NCI-H460 (cell line): ENCODE data around the gene ZMYM4. TPM values are rescaled to one million over a fixed set of nuclear protein-coding genes. Genes with fewer than 3 reads are reported as not detected.

Experiments
- DNase-seq: peaks from one replicate; pipeline ENCODE4 v3.0.0-alpha.2; 2016; ENCODE audit warnings: low read depth; ENCODE audit errors: extremely low read depth
- total RNA-seq: library from RNA; depleted of rRNA; stranded (reverse); fragments of >200 nt; shearing (Covaris generic); gene quantifications from 2 replicates; pipeline ENCODE4 v1.2.3, GENCODE V29; 2014

ZMYM4 gene
- total RNA-seq, 1 experiment from 2014 or later = 24.9 TPM

DNA sequence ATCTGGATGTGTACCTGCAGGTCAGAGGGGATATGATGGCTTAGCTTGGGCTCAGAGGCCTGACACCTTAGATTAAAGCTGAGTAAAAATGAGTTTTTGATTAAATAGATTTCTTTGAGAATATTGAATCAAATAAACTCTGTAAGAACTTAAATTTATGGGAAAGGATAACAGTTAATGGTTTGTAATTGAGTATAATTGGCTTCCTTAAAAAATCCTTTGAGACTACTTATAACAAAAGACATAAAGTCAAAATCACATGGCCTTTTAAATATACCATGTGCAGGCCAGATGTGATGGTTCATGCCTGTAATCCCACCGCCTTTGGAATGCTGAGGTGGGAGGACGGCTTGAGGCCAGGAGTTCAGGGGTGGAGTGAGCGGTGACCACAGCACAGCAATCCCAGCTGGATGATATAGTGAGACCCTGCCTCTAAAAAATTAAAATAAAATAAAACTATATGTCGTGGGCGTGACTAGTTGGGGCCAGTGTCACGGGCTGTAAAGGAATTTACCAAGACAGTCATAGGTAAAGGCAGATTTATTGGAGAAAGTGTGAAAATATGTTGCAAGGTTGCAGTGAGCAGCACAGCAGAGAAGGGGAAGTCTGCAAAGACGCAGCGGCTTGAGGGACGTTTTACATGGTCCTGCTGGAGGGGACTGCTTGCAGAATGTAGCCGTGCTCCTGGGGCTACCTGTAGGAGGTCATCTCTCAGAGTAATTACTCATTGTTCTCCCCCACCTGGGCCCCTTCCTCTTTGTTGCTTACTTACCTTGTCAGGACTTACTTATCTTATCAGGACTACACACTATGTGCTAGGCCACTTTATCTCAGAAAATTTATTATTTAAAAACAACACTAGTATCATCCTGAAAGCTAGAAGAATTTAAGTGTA lies 122.3 kb downstream of the ZMYM4 start:
- no peak for DNase-seq

DNA sequence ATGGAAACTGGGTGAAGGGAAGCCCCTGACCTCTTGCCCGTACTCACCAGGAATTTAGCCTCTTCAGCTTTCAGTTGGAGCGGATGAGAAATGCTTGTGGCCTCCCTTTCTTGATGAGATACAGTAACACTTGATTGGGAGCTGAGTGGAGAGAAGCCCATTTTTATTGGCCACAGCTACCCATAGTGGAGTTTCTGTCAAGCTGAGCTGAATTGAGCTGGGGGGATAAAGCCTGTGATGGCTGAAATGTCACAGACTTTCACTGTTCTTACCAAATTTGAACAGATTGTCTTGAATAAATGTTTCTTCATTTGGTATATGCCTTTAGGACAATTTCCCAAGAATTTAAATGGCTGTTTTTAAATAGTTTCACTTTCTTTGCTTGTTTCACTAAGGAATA lies 125.9 kb downstream of the ZMYM4 start:
- DNase-seq = no peak

DNA sequence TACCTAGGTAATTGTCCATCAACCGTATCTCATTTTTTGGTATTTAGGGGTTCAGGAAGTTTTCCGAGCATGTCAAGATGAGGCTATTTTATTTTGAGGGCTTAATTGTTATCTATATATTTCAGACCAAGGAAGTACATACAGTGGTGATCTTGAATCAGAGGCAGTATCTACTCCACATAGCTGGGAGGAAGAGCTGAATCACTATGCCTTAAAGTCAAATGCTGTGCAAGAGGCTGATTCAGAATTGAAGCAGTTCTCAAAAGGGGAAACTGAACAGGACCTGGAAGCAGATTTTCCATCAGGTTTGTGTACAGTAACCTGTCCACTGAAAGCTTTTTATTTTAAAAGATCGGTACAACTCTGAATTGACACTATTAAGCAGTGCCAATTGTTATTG lies 130.2 kb downstream of the ZMYM4 start:
- DNase-seq = no peak

DNA sequence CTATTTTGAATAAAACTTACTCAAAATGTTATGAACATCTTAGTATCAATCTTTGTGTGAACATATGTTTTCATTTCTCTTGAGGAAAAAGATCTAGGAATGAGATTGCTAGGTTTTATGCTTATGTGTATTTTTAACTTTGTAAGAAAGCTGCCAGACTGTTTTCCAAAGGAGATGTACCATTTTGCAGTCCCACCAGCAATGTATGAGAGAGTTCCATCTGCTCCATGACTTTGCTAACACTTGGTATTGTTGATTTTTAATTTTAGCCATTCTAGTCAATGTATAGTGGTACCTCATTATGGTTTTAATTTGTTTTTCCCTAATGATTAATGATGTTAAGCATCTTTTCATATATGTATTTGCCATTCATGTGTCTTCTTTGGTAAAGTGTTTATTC lies 132.5 kb downstream of the ZMYM4 start:
- DNase-seq = no peak

DNA sequence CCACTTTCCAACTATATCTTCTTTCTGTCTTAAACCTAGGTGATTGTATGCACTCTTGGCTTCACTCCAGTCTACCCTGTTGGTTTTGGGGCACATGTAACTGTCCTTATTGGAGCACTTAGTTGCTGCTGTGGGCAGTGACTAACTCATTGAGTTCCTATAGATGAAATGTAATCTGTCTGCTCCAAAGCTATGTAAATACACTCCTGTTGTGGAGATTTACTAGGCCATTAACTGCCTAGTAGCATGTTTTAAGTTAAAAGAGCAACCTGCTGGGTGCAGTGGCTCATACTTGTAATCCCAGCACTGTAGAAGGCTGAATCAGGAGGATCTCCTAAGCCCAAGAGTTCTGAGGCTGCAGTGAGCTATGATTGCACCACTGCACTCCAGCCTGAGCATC lies 137.6 kb downstream of the ZMYM4 start:
- DNase-seq = no peak

DNA sequence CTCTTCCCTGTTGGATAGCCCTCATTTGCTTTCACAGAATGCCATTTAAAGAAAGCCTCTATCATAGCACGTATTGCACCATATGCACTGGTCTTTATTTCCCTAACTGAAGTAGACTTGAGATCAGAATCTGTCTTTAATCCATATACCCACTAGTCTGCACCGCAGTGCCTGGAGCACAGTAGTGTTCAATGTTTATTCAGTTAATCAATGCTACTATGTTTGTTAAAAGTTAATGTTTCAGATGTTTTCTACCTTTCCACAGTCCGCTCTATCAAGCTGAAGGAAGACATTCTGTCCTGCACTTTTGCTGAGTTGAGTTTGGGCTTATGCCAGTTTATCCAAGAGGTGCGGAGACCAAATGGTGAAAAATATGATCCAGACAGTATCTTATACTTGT lies 139.2 kb downstream of the ZMYM4 start:
- DNase-seq = no peak

DNA sequence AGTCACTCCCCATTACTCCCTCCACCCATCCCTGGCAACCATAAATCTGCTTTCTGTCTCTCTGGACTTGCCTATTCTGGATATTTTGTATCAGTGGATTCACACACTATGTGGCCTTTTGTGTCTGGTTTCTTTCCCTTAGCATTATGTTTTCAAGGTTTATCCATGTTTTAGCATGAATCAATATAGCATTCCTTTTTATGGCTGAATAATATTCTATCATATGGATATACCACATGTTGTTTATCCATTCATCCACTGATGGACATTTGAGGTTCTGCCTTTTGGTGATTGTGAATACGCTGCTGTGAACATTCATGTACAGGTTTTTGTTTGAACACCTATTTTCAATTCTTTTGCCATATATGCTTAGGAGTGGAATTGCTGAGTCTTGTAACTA lies 140.4 kb downstream of the ZMYM4 start:
- DNase-seq = no peak

DNA sequence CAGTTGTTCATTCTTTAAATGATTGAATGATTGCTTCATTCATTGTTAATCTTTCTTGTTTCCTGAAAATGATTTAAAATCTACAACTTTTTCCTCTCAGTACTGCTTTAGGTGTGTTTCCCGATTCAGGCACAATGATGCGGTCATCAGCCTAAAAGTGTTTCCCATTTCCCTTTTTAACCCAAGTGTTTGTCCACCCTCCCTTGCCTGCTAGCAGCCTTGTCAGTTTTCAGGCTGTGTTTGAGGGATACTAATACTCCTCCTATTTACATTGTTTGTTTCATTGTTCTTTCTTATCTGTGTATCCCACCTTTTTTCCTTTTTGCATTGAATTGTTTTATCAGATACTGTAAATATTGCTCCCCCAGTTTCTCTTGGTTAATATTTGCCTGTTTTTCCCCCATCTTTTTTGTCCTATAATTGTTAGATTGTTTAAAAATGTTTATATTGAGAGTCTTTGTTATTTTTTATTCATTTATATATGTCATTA lies 157.6 kb downstream of the ZMYM4 start:
- no peak for DNase-seq

DNA sequence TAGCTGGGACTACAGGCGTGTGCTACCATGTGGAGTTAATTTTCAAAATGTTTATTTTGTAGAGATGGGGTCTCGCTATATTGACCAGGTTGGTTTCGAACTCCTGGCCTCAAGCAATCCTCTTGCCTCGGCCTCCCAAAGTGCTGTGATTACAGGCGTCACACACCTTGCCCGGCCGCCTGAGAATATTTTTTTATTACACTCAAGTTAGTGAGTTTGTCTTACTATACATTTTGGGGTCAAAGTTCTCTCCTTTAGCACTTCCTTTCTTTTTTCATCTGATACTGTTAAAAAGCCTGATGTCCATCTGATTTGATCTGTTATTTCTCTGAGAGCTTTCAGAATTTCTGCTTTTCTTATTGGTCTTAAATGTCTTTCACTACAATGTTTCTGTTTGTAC lies 159.9 kb downstream of the ZMYM4 start:
- no peak for DNase-seq

DNA sequence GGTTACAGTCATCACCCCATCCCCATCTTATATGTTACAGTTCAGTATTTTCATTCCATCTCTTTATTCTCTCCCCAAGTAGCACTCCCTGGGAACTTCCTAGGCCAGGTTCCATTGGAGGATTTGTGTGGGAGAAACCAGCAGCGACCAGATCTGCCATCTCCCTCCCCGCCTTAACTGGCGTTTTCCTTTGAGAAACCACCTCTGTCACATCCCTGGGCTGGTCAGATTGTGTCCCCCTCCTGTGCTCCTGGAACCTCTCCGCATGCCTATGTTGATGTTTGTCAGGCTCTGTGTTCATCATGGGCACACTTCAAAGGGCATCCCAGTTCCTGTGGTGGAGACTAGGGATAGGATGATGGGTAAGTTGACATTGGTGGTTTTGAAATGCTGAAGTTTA lies 162.3 kb downstream of the ZMYM4 start:
- DNase-seq = no peak

DNA sequence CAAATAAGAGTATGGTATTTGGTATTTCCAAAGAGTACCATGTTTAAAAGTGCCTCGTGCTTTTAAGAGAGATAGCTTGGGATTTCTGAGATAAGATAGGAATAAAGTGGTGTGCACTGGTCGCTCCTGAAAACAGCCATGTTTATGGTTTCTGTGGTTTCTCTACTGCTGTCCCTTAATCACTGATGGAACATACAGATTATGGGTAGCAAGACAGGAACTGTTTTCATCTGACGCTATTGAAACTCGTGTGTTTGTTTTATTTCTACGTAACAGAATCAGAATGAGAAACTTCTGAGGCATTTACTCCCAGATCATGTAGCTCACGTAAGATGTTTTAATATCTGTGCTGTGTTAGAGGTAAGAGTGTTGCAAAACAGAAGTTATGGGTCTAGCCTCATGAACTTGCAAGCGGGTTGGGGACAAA lies 162.7 kb downstream of the ZMYM4 start:
- no peak for DNase-seq

DNA sequence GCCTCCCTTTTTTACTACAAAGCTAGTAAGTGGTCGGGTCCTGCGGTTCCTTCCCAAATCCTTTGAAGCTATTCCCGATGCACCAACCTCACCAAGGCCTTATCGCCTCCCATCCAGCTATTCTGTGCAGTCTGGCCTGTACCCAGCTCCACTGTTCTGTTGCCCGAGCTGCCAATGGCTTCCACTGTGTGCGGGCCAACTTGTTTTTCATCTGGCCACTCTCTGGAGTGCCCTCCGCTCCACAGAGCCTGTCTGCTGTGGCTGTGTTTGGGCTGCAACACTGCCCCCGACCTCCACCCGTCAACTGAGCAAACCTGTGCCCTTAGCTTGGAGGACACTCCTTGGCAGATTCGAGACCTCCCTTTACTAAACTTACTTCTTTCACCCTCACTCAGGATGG lies 163.7 kb downstream of the ZMYM4 start:
- no peak for DNase-seq

DNA sequence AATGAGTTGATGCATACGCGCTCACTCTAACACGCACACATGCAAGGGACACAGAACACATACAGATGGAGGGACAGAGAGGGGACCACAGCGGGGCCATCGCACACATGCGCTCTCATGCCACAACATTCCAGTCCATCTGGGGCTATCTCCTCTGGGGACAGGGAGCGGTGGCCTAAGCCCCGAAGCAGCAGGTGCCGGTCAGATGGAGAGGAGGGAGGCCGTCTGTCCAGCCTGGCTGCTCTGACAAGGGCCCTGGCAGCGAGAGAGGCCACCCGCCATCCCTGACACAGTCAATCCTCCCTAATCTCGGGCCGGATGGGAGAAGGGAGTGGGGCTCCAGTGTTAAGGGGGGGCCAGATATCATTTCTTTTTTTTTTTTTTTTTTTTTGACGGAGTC lies 165.2 kb downstream of the ZMYM4 start:
- no peak for DNase-seq

DNA sequence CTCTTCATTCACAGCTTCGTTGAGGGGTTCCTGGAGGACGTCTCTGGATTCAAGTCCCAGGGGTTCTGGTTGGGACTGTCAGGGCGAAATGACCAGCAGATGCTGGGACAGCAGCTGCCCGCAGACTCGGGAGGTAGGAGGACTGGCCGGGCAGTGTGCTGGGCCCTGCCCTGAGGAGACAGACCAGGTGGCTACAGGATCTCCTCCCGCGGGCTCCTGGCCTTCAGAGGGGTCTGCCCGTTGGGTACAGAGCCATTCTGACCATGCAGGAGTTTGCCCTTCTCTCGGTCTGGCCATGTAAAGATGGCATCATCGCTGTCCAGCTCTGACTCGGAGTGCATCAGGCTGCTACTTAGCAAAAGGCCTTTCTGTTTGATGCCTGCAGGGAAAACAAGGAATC lies 166.2 kb downstream of the ZMYM4 start:
- no peak for DNase-seq

DNA sequence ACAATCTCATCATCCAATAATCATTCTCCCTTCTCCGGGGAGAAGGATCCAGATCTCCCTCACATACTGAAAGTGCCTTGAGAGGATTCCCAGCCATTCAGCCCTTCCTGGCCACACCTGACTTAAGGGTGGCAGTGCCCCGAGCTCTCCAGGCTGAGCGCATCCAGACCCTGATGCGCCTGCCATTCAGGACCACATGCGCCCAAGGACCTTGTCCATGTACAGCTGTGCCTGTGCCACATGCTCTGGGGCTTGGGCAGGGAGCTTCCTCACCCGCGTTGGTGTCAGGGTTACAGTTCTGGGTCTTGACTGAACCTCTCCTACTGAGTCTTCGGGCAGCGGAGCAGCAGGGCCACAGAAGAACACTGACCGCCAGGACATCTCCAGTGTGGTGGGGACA lies 167.6 kb downstream of the ZMYM4 start:
- no peak for DNase-seq

DNA sequence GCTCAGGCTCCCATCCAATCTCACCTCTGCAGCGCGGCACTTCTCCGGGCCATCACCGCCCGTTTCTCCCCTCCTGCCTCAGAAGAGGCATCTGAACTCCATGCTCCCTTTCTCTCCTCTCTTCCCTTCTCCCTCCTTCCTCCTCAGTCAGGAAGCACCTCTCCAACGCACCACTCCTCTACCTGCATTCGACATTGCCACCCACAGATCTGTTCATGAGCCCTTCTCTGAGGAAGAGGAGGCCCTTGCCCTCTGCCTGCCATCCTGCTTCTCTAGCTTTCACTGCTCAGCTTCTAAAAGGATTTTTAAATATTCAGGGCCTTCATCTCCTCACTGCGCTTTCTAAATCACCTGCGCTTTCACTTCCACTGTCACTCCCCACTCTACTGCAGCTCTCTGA lies 168.7 kb downstream of the ZMYM4 start:
- no peak for DNase-seq

DNA sequence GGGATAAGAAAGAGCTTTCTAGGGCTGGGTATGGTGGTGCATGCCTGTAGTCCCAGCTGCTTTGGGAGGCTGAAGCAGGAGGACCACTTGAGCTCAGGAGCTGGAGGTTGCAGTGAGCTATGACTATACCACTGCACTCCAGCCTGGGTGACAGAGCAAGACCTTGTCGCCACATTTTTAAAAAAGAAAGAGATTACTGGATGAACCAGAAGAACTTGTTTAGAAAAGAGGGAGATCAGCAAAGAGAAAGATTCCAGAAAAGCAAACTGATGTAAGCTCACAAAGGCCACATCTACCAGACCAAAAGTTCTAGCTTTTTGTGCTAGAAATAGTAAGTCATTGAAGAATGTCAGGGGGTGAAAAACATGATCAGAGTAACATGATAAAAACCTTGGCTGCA lies 171.1 kb downstream of the ZMYM4 start:
- DNase-seq = no peak

DNA sequence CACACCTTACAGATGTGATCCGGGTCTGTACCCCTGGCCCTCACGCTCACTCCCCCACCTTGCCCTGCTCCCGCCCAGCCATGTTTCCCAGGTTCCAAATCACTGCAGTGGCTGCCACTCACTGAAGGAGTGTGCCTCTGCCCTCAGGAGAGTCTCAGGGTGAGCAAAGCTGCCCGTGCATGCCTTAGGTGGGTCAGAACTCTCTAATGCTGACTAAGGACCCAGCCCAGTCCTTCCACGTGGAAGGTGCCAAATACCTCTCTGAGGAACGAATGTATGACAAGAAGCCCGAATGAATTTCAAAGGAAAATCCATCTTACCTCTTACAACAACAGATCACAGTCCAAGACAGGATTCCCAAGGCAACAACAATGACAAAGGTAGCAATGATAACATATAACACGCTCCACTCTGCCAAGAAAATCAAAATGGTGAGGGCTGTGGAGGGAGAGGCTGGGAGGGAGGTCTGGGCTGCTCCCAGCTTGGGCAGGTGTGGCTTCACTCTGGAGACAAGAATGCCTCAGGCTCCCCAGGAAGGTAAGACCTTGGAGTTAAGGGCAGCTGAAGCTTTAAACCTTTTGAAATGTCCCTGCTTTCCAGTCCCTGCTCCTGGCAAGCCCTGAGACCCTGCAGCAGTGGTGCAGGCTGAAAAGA lies 173.5 kb downstream of the ZMYM4 start:
- no peak for DNase-seq

DNA sequence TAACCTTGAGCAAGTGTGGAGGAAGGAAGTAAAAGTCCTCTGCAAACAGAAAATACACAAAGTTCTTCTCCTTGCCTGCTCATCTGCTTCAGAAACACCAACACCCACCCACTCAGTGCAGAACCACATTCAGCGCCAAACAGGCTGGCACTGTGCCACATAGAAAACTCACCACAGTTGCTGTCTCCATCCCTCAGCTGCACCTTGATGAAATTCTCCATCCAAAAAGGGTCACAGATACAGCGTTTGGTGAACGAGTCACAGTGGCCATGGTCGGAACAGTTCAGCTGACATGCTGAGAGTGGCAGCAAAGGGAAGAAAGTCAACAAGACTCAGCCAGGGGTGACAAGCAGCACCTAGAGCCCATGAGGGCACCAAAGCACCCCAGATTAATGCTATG lies 174.2 kb downstream of the ZMYM4 start:
- no peak for DNase-seq

DNA sequence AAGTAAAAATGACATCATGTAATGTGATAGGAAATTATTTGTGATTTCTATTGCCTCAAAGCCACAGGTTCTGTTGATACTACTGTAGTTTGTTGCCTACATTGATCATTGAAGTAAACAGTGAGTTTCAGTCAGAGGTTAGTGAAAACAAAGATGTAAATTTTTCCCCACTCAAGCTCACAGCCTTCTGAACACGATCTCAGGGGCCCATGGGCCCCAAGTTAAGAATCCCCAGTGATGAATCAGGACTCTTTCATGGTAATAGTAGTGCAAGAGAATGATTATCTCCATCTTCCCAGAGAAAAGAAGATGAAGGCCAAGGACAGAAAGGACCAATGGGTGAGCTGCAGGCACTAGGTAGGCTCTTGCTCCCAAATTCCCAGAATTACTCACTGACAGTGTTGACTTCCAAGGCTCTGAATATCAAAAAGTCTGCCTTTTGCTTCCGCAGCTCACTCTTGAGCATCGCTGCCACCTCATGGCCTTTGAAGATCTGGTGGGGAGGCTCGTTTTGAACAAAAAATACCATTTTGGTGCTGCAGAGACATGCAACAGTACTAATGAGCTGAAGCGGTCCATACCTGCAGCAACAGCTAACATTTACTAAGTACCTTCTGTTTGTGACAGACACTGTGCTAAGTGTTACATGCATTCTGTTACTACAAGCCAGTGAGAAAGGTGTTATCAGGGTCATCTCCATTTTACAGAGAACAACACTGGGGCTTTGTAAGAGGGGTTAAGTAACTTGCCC lies 175.4 kb downstream of the ZMYM4 start:
- DNase-seq = no peak

DNA sequence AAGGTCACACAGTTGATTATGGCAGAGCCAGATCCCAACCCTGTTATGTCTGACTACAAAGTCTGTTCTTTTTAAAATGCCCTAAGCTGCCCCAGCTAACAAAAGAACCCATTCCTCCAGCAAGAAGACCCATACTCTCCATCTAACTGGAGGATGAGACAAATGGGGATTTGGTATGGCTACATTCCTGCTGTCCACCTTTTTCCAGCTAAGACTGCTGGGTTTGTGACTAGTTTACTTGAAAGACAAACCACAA lies 175.9 kb downstream of the ZMYM4 start:
- DNase-seq = no peak

DNA sequence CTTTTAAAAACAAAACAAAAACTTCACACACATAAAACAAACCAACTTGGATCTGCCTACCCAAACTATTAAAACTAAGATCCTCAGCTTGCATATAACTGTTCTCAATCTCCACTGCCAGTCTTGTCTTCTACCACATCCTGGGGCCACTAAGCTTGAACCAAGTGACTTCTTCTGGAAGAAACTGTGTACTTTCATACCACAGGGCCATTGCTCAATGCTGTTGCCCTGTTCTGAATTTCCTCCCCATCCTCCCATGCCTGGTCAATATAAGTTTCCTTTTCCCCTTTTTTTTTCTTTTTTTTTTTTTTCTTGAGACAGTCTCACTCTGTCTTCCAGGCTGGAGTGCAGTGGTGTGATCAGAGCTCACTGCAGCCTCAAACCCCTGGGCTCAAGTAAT lies 178.8 kb downstream of the ZMYM4 start:
- DNase-seq = no peak
